Hepatocyte (in vitro differentiated cells): ENCODE results near the gene TUNAR.

Experiments used
- EZH2 ChIP-seq: fragments of 200-600 bp; sonication (generic); IDR thresholded peaks from 2 replicates; pipeline ENCODE4 v1.6.1; 2016; ENCODE audit warnings: antibody characterized with exemption, mild to moderate bottlenecking, borderline replicate concordance
- EZH2phosphoT487 ChIP-seq: fragments of 200-600 bp; sonication (generic); IDR thresholded peaks from one replicate; pipeline ENCODE4 v1.6.1; 2018; ENCODE audit warnings: antibody characterized with exemption, mild to moderate bottlenecking, low read depth, moderate library complexity; ENCODE audit not compliant: unreplicated experiment, severe bottlenecking
- TF ChIP-seq, protein P1 (sequence below): fragments of 200-600 bp; sonication (generic); IDR thresholded peaks from 2 replicates; pipeline ENCODE4 v1.5.1; 2016; ENCODE audit warnings: antibody characterized with exemption, mild to moderate bottlenecking; ENCODE audit not compliant: poor library complexity

DNA sequence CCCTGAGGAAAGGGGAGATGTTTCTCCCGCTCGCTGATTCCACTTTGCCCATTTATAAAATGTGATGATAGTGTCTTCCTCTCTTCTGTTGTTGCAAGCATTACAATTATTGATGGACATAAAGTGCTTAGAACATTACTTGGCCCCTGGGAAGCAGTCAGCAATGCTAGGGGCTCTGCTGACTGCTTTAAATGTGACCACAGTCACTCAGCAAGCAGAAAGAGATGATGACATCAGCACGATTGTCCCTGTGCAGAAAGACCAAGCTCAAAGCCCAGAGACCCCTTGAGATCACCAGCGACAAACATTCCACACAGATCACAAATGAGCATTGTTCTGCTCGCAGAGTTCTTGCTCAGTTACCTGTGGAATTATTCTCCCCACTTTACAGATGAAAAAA is 26.5 kb downstream of the TUNAR start:
- TF ChIP-seq EZH2 = no peak
- TF ChIP-seq, protein P1, sequence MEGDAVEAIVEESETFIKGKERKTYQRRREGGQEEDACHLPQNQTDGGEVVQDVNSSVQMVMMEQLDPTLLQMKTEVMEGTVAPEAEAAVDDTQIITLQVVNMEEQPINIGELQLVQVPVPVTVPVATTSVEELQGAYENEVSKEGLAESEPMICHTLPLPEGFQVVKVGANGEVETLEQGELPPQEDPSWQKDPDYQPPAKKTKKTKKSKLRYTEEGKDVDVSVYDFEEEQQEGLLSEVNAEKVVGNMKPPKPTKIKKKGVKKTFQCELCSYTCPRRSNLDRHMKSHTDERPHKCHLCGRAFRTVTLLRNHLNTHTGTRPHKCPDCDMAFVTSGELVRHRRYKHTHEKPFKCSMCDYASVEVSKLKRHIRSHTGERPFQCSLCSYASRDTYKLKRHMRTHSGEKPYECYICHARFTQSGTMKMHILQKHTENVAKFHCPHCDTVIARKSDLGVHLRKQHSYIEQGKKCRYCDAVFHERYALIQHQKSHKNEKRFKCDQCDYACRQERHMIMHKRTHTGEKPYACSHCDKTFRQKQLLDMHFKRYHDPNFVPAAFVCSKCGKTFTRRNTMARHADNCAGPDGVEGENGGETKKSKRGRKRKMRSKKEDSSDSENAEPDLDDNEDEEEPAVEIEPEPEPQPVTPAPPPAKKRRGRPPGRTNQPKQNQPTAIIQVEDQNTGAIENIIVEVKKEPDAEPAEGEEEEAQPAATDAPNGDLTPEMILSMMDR = no peak
- TF ChIP-seq EZH2phosphoT487 = no peak
